SK-MEL-5 (cell line): ENCODE data around the gene C16orf78. TPM values are rescaled to one million over a fixed set of nuclear protein-coding genes. Genes with fewer than 3 reads are reported as not detected.

ENCODE experiments used
- DNase-seq: peaks from one replicate; pipeline ENCODE4 v3.0.0-alpha.2; 2016; ENCODE audit warnings: low read depth, low spot score
- in situ Hi-C: cut with HindIII; loops from 2 replicates; pipeline ENCODE4 v1.10.0; 2016; ENCODE audit warnings: low sequenced_read_pairs, high pct_unique_total_duplicates, low pct_unique_long_range_greater_than_20kb
- total RNA-seq: library from RNA; depleted of rRNA; stranded (reverse); fragments of >200 nt; shearing (Covaris generic); gene quantifications from 2 replicates; pipeline ENCODE4 v1.2.3, GENCODE V29; 2014; rRNA removed

C16orf78 gene
- total RNA-seq, 1 experiment from 2014 or later = not detected

GRCh38 chr16:49440156-49441065 is 66.8 kb downstream of the C16orf78 start:
- DNase-seq = no peak
- in situ Hi-C loops = no loop called here

DNA sequence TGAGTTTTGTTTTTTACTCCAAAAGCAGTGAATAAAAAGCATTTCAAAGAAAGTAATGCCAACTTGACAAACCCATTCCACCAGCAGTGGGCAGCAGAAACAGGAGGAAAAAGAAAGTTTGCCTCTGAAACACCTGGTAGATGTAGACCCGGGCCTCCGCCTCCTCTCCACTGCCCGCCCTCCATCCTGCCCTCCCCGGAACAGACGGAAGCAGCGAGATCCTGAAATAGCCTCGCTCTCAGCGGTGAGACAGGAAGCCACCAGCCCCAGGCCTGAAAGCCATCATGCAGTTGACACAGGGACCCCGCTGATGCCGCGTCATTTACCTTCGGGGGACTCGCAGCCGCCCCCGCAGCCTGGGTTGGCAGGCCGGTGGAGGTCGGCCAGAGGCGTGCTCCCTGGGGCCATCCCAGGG is 67.8 kb downstream of the C16orf78 start:
- in situ Hi-C loops = no loop called here
- peak; percentile 9 for DNase-seq

DNA sequence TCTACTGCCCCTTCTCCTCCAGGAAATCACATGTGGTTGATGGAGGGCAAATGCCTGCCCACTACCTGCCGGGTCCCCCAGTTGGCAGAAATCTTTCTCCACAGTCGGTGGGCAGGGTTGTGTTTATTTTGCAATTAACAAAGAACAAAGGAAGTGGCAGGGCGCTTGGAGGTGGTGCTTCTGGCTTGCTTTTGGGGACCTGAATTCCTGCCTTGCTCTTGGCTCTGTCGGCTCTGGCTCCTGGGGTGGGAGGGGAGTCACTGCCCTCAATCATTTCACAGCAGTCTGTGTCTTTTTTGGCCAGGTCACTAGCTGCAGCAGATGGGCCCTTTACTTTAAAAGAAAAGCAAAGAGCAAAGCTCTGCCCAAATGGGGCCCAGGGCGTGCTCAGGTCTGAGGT is 69.2 kb downstream of the C16orf78 start:
- in situ Hi-C loops = no loop called here
- DNase-seq = no peak

DNA sequence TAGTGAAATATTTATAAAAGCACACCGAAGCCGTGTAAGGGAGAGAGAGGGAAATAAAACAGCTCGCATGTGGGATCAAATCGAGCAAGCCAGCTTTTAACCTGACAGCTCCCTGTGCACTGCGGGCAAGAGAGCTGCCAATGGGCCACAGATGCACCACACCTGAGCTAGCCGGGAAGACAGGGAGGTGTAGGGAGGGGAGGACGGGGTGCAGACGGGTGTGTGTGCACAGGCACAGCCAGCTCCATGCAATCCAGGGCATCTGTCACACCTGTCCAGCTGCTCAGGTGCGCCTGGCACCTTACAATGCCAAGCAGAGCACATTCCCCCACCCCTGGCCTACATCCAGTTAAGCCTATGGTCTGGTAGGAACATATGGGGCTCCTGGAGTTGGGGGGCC is 70.0 kb downstream of the C16orf78 start:
- DNase-seq = no peak
- in situ Hi-C loops = no loop called here

DNA sequence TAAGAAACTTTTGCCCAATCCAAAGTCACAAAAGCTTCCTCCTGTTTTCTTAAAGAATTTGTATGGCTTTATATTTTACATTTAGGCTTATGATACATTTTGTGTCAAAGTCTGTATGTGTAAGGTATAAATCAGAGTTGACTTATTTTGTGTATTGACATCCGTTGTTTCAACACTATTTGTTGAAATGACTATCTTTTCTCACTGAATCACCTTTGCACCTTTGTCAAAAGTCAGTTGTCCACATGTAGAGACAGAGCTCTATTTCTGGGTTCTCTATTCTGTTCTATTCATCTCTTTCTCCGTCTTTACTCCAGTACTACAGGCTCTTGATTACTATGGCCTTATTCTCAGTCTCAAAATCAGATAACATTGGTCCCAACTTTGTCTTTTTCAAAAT is 73.2 kb downstream of the C16orf78 start:
- DNase-seq = no peak
- in situ Hi-C loops = no loop called here

Other genes starting within 250 kb of the C16orf78 start
- gene CBLN1, start 92.0 kb upstream of the C16orf78 start, total RNA-seq = 0.08 and 0.13 TPM in 2 replicates